AG04450 (cell line): Measurements from ENCODE around the gene GLRB. TPM values are rescaled to one million over a fixed set of nuclear protein-coding genes. Genes with fewer than 3 reads are reported as not detected.
"Not testable (repeated sequence)": the region's sequence is repeated elsewhere in the genome, so short reads cannot be mapped to it uniquely, and the experiment has no call there.

Experiments used
- CTCF ChIA-PET: fragments of 300-600, 350-600 bp; formaldehyde crosslinking; extraction: SDS; loops from one replicate; lab custom pipeline; 2022; ENCODE audit warnings: antibody characterized with exemption, inconsistent platforms; lab: Charles Lee
- POLR2A ChIA-PET: fragments of 350-600 bp; formaldehyde crosslinking; extraction: SDS; loops from one replicate; lab custom pipeline; 2021; ENCODE audit warnings: antibody characterized with exemption, inconsistent platforms; lab: Yijun Ruan, JAX
- DNase-seq: peaks from one replicate; pipeline ENCODE4 v3.0.0-alpha.2; 2011; ENCODE audit warnings: low read depth, low spot score
- H3K27ac ChIP-seq: one replicate; pipeline ENCODE4 v1.5.1; 2012; ENCODE audit warnings: low read depth, low read length, control low read depth
- H3K27me3 ChIP-seq: one replicate; pipeline ENCODE4 v1.6.0; 2012; ENCODE audit warnings: low read length; ENCODE audit not compliant: control insufficient read depth, insufficient read depth
- H3K4me3 ChIP-seq: 2 replicates; pipeline ENCODE4 v1.5.1; 2011; ENCODE audit warnings: mild to moderate bottlenecking, low read depth, low read length, control low read depth
- H3K9me3 ChIP-seq: 2 replicates; pipeline ENCODE4 v1.5.1; 2012; ENCODE audit warnings: low read length; ENCODE audit not compliant: control insufficient read depth, insufficient read depth
- polyA plus RNA-seq: library from polyadenylated mRNA; depleted of rRNA; stranded (reverse); fragments of >200 nt; gene quantifications from 2 replicates; pipeline ENCODE4 v1.2.3, GENCODE V29; 2011
- TF ChIP-seq, protein P1 (sequence below): IDR thresholded peaks from 2 replicates; pipeline ENCODE4 v1.5.1; 2011; ENCODE audit warnings: low read depth, low read length, control low read depth, inconsistent platforms

GLRB gene
- polyA plus RNA-seq, 1 experiment = 11.8 TPM

DNA sequence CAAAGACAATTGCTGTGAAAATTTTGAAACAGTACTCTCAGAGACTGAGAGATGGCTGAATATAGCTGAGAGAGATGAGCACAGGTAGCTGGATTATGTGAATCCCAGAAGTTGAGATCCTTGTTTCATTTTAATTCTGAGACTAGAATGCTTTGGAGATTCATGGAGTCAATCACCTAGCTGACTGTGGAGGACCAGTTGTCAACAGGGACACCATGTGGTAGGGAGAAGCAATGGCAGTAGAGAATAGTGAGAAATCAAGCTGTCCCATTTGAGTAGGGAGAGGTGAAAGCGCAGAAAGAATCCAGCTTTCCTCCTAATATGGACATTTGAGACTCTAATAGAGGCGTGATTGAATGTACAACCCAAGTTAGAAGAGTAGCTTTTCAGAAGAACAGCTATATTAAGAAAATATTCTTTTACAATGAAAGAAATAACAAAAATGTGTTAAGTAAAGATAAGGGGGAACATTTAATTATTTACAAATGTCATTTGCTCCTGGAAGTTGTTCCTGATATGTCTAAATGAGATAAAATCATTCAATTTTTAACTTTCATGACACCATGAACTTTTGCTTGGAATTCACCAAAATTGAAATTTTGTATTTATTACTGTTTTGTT is 30.3 kb upstream of the GLRB start:
- CTCF ChIA-PET = interaction anchor here (0.5 to 2.1 kb wide), 53 partner anchors 9 to 1277 kb away, joined by 3 to 53 read pairs (median 4); partner anchors contain the start of genes GLRB and PDGFC
- H3K4me3 ChIP-seq = no peak overlapping the region
- DNase-seq = peak; percentile 61
- H3K27me3 ChIP-seq = no peaks in the 10 kb centered on the region
- no peak overlapping the region for H3K27ac ChIP-seq
- no peaks in the 10 kb centered on the region for H3K9me3 ChIP-seq
- TF ChIP-seq, protein P1, sequence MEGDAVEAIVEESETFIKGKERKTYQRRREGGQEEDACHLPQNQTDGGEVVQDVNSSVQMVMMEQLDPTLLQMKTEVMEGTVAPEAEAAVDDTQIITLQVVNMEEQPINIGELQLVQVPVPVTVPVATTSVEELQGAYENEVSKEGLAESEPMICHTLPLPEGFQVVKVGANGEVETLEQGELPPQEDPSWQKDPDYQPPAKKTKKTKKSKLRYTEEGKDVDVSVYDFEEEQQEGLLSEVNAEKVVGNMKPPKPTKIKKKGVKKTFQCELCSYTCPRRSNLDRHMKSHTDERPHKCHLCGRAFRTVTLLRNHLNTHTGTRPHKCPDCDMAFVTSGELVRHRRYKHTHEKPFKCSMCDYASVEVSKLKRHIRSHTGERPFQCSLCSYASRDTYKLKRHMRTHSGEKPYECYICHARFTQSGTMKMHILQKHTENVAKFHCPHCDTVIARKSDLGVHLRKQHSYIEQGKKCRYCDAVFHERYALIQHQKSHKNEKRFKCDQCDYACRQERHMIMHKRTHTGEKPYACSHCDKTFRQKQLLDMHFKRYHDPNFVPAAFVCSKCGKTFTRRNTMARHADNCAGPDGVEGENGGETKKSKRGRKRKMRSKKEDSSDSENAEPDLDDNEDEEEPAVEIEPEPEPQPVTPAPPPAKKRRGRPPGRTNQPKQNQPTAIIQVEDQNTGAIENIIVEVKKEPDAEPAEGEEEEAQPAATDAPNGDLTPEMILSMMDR = peak; percentile 89
- POLR2A ChIA-PET = interaction anchor here (0.7 to 1.1 kb wide), 6 partner anchors 46 to 83 kb away, joined by 3 to 6 read pairs (median 4); no protein-coding TSS in a partner anchor

DNA sequence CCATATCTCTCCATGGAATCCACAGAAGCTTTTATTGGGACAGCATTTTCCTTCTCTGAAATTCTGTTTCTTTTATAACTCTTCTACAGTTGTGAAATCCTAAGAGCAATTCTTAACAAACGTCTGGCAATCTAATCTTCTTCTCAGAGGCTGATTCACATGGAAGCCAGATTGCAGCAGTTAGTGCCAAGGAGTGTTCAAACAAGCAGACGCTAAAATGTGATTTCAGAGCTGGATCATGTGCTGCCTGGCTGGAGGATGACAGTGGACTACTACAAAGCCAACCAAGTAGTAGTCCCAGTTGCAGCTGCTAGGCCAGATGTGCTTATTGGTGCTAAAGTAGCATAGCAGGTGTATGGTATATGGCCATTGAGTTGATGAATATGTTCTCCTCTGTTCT is 27.7 kb upstream of the GLRB start:
- Histone ChIP-seq H3K9me3 (no peaks in the 10 kb centered on the region; the same call in 1 of the 2 replicates), H3K27ac (peak overlapping the region; percentile 32), H3K4me3 (no peak overlapping the region), H3K27me3 (no peaks in the 10 kb centered on the region)
- DNase-seq = peak; percentile 67
- CTCF ChIA-PET = interaction anchor here (1.3 to 1.5 kb wide), 4 partner anchors 10 to 574 kb away, joined by 3 to 6 read pairs (median 4); partner anchors contain the start of gene PDGFC
- POLR2A ChIA-PET = interaction anchor here (0.6 kb wide), 1 partner anchor 403 kb away, joined by 3 read pairs; no protein-coding TSS in a partner anchor
- TF ChIP-seq, protein P1 = no peak

DNA sequence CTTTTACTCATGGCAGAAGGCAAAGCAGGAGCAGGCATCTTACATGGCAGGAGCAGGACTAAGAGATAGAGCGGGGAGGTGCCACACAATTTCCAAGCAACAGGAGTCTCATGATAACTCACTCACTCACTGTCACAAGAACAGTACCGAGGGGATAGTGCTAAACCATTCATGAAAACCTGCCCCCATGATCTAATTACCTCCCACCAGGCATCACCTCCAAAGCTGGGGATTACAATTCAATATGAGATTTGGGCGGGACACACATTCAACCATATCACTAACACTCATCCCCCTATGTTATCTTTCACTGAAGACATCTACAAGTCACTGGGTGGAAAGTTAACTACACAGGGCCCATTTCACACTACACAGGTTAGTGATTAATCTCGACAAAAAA is 25.4 kb upstream of the GLRB start:
- no peaks in the 10 kb centered on the region; the same call in 1 of the 2 replicates for H3K9me3 ChIP-seq
- H3K27me3 ChIP-seq = no peaks in the 10 kb centered on the region
- TF ChIP-seq, protein P1 = no peak
- no peak overlapping the region for H3K4me3 ChIP-seq
- H3K27ac ChIP-seq = no peak overlapping the region
- ChIA-PET POLR2A (no interaction called here), CTCF (interaction anchor here (1.0 to 1.7 kb wide), 2 partner anchors 78 to 576 kb away, joined by 3 to 4 read pairs; no protein-coding TSS in a partner anchor)
- no peak for DNase-seq

DNA sequence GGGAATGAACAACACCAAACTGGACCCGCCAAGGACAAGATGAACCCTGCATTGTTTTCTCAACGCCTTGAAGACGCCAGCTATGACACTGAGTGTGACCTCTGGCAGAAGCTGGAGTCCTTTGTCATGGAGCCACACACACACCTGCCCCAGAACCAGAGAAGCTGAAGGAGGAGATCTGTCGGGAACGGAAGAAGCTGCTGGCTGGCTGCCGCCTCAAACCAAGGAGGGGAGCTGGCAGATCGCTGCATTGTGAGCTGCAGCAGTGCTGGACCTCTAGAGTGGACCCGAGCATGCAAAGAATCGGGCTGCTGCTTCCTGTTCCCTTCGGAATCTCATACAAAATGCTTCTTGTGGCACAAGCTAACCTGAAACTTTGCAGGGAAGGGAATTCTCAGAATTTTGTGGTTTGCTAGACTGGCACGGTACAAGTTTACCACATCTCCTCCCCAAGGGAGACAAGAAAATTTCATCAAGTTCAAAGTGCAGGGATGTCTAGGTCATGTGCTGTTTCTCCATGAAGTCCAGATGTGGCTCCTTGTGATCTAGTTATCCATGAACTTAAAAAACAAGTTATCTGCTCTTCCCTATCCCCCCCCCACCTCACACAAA is 23.4 kb upstream of the GLRB start:
- no peak for DNase-seq
- CTCF ChIA-PET = no interaction called here
- no peaks in the 10 kb centered on the region; the same call in 1 of the 2 replicates for H3K9me3 ChIP-seq
- H3K27ac ChIP-seq = no peak overlapping the region
- no peaks in the 10 kb centered on the region for H3K27me3 ChIP-seq
- POLR2A ChIA-PET = no interaction called here
- no peak overlapping the region for H3K4me3 ChIP-seq
- TF ChIP-seq, protein P1 = no peak

DNA sequence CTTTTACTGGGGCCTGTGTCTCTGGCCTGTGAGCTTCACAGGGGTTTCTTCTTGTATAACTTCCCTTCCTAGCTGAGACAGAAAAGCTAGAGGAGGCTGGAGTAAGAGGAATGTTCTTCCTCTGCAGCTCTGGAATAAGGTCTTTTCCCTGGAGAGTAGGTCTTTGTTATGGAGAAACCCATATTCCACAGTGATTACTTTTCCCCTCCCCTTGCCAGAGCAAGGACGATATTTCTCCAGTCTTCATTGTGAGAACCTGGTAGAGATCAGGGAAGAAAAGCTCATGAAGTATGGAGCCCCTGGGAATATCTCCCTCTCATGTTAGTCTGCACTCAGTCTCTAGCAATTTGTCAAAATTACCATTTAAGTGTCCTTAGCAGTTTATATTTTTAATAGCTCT is 18.7 kb upstream of the GLRB start:
- Histone ChIP-seq H3K9me3 (no peaks in the 10 kb centered on the region; the same call in 1 of the 2 replicates), H3K27ac (no peak overlapping the region), H3K4me3 (no peak overlapping the region), H3K27me3 (no peaks in the 10 kb centered on the region)
- DNase-seq = no peak
- CTCF ChIA-PET = interaction anchor here (1.0 to 7.2 kb wide), 2 partner anchors 12 to 680 kb away, joined by 3 to 34 read pairs; no protein-coding TSS in a partner anchor
- TF ChIP-seq, protein P1 = no peak
- POLR2A ChIA-PET = no interaction called here

DNA sequence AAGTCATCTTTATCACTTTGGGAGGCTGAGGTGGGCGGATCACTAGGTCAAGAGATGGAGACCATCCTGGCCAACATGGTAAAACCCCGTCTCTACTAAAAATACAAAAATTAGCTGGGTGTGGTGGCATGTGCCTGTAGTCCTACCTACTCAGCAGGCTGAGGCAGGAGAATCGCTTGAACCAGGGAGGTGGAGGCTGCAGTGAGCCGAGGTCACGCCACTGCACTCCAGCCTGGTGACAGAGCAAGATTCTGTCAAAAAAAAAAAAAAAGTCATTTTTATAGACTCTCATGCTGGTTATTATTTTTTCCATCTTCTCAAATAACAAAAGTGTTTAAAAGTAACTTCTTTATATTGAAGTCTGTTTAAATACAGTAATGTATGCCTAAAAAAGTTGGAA is 17.1 kb upstream of the GLRB start:
- H3K27me3 ChIP-seq, POLR2A ChIA-PET, H3K4me3 ChIP-seq, H3K9me3 ChIP-seq, H3K27ac ChIP-seq, DNase-seq: not testable (repeated sequence)
- CTCF ChIA-PET = interaction anchor here (0.7 to 7.2 kb wide), 2 partner anchors 14 to 311 kb away, joined by 4 to 34 read pairs; no protein-coding TSS in a partner anchor
